HG03342 (cell line): ENCODE data around the gene PRDX2.

Experiments used
- ATAC-seq: cut with Tn5 transposase; IDR thresholded peaks from one replicate; pipeline ENCODE4 v1.9.1; 2021; ENCODE audit warnings: mild to moderate bottlenecking, moderate library complexity; ENCODE audit not compliant: unreplicated experiment

PRDX2 gene

DNA sequence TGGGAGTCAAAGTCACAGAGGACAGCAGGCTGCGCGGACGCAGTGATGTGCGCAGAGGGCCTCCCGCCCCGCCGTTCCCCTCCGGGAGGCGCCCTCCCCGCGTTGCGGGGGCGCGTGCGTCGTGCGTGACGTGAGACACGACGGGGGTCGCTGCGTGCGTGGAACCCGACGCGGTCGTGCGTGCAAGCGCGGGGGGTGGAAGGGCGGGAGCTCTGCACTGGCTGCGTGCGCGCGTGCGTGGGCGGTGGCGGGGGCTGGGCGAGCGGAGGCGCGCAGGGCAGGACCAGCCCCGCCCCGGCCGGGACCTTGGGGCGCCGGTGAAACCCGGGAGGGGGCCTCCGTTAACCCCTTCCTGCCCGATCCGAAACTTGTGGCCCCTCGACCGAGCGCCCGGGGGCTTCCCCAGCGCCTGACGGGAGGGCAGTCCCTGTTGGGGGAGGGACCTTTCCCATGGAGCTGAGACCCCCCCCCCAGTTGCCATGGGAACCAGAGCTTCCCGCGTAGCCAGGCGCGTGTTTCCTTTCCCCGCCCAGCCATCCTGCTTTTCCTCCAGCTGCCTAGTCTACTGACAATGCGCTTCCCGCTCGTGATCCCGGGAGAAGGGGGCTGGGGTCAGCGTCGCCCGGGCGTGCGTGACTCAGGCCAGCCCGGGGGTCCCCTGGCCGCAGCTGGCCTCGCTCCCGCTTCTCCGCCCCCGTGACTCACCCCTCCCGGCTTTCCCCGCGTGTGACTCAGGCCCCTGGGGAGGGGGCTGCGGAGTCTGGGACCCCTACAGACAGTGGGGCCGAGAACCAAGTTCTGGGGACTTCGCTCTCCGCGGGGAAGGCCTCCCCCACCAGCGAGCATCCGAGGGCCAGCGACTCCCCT lies 18.9 kb downstream of the PRDX2 start:
- ATAC-seq: peak; percentile 23

DNA sequence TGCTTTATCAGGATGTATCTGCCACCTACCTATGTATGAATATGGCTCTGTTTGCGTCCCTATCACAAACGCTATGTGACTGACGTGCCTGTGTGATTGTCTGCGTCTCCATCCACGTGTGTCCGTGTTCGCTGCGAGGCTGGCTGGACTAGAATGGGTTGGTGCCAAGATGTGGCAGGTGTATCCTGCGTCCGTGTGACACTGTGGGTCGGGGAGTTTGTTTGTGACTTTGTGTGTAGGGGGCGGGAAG lies 19.5 kb downstream of the PRDX2 start:
- peak; percentile 10 for ATAC-seq

DNA sequence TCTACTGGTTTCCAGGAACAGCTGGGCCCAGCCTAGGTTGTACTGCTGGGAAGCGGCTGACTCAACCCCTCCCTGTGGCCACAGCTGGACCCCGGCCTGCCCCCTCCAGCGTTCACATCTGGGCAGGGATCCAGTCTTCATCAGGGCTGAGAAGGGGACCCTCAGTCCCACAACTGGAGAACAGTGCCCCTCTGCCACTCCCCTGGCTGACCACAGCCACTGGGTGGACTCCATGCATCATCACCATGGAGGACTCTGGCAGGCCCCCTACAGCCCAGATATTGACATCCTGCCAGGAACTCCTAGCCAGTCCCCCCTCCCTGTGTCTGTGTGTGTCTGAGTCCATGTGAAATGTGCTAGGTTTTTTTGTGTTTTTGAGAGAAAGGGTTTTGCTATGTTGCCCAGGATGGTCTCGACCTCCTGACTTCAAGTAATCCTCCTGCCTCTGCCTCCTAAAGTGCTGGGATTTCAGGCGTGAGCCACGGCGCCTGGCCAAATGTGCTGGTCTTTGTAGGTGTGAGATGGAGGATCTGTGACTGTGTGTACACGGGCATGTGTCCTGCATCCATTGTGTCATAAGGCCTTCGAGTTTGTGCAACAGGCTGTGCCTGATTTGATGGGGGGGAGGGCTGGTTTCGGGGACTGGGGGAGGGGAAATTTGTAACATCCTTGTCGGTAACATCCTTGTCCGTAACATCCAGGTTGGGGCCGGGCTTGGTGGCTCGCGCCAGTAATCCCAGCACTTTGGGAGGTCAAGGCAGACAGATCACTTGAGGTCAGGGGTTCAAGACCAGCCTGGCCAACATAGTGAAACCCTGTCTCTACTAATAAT lies 22.2 kb downstream of the PRDX2 start:
- ATAC-seq: no peak

- ATAC-seq: no peak
These were observed 22.8 kb downstream of the PRDX2 start for GRCh38 chr19:12778905-12779161.

GRCh38 chr19:12778017-12778904 lies 23.3 kb downstream of the PRDX2 start:
- ATAC-seq: no peak

GRCh38 chr19:12777217-12778016 lies 24.2 kb downstream of the PRDX2 start:
- ATAC-seq: no peak

- ATAC-seq: no peak
These were observed 26.7 kb downstream of the PRDX2 start, which contains the start of gene HOOK2 for GRCh38 chr19:12774588-12775555. Gene HOOK2 (minus strand): TSS chr19:12775552. CDS start chr19:12775449, 103 bp downstream.

DNA sequence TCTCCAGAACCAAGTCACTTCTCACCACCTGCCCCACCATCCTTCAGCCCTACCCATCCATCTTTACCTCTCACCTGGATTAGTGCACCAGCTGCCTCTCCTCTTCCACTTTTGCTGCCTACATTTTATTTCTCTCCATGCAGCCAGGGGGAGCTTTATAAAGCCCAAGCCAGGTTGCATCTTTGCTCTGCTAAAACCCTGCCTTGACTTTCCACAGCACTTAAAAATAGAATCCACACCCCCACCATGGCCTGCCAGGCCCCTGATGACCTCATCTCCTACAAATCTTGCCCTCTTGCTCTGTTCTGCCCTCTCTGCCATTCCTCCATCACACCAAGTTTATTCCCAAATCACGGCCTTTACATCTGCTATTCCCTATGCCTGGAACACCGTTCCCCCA lies 28.0 kb downstream of the PRDX2 start:
- ATAC-seq: no peak

DNA sequence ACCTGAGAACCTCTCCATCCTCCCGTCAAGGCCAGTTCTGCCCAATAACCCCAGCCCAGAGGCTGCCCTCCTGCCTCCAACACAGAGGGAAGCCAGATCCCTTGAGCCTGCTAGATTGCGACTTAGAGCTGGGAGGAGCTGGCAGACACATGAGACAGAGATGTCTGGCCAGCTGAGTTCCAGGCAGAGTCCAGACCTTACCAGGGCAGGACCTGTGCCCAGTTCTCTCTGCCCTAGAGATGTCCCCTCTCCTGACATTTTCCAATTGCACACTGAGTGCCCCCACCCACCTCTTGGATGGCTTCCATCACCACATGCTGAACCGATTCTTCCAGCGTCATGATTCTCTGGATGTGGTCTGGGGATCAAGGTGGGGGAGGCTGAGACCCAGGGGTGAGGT lies 29.3 kb downstream of the PRDX2 start:
- no peak for ATAC-seq

GRCh38 chr19:12770922-12771321 lies 30.7 kb downstream of the PRDX2 start:
- ATAC-seq: no peak

DNA sequence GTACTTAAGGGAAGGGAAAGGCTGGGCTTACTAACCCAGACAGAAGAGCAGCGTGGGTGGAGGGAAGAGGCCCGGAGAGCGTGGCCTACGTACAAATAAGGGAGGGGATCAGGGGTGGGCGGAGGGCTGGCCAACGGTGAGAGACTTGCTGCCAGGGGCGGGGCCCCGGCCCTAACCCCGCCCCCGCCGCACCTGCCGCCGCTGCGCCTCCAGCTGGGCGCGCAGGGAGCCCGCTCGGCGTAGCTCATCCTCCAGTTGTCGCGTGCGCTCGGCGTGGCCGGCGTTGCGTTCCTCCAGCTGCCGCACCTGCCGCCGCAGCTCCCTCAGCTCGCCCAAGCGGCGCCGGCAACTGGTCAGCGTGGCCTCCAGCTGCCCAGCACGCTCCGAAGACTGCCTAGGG lies 31.9 kb downstream of the PRDX2 start:
- no peak for ATAC-seq

DNA sequence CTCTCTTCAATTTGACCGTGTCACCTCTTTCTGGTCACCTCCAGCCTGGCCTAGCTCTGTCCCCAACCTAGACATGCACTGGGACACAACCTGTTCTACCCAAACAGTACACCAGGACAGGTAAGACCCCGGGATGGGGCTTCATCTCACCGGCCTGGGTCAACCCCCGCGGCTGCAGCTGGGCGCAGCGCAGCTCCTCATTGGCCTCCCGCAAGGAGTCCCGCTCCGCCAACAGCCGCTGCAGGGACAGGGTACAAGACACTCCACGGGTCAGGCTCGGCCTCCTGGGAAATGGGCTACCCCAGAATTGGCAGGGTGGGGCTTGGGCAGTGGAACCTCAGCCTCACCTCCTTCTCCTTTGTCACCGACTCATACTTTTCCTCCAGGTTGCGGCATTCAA lies 33.9 kb downstream of the PRDX2 start:
- ATAC-seq: no peak

DNA sequence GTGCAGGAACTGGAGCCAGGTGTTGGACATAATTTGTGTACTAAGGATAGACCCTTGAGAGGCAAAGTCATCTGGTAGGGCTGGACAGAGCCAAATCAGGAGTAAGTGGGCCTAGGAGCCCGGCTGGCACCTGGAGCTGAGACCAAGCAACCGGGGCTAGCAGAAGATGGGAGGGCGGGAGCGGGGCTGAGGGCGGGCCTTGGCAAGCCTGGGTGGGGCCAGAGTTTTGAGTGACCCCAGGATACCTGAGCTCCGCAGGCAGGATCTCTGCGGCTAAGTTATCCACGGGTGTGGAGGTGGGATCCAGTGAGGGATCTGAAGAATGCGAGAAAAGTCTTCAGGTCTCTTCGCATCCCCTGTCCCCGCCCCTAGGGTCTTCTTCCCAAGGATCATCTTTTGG lies 34.5 kb downstream of the PRDX2 start:
- no peak for ATAC-seq

DNA sequence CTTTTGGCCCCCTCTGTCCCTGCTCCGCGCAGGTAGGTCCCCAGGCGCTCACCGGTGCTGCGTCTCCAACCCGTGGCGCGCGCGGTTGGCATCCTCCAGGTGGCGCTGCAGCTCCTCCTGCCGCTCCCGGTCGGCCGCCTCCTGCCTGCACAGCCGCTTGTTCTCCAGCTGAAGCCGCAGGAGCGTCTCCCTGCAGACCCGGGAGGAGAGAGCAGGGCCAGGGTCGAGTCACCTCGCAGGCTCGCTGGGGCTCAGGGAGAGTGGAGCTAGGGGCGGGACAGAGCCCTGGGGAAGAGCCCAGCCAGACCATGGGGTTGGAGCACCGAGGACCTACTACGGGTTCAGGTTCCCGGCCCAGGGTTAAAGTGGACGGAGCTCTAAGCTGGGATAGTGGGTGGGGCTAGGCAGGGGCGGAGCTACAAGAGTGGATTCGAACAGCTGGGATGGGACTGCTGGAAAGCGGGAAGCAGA lies 35.5 kb downstream of the PRDX2 start:
- no peak for ATAC-seq

DNA sequence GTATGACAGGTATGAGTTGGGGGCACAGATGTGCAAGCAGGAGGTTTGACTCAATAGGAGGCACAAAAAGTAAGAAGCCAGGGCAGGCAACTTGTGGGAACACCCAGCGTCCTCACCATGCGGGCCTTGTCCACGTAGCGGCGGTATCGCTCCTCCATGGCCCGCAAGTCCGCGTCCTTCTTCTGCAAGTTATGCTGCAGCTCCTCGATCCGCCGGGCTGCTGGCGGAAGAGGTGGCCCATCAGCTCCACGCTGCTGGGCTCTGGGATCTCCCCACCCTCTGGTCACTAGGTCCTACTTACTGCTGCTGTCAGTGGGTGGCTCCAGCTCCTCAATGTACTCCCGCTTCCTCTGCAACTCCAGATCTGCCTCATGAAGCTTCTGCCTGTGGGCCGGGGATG lies 36.9 kb downstream of the PRDX2 start:
- ATAC-seq: no peak

DNA sequence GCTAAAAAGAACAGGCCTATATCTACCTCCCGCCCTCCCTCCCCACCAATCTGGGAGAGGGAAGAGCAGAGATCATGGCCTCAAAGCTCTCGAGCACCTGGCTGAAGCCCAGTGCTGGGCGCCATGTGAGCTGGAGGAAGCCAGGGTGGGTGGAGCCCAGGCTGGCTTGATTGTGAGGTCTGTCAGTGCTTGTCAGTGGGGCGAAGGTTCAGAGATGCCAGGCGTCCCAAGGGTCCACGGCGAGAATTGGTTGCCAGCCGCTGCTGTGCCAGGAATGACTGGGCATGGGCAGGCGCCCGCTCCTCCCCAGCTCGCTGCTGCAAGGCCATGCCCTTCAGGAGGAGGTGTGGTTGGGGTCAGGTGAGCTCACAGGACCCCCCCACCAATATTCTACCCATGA lies 38.5 kb downstream of the PRDX2 start:
- ATAC-seq: no peak

- no peak for ATAC-seq
These were observed 41.9 kb downstream of the PRDX2 start for GRCh38 chr19:12759686-12760085.

DNA sequence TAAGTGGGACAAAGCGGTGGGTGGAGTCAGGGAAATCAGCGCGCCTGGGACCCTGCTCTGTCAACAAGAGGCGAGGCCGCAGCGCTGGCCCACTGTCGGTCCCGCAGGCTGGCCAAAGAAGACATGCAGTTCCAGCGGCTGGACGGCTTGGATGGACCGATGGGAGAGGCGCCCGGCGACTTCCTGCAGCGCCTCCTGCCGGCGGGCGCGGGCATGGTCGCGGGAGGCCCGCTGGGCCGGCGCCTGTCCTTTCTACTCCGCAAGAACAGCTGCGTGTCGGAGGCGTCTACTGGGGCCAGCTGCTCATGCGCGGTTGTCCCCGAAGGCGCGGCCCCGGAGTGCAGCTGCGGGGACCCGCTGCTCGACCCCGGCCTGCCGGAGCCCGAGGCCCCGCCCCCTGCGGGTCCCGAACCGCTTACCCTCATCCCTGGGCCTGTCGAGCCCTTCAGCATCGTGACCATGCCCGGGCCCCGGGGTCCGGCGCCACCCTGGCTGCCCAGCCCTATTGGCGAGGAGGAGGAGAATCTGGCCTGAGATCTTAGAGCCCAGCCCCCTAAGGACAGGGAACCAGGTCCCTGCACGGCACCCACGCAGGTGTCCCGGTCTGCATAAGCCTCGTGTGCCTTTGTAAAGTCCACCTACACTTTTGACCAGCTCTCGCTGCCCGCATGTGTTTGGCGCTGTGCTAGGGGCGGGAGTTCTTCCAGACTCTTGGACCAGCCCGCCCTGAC lies 43.9 kb downstream of the PRDX2 start:
- no peak for ATAC-seq
